ENCODE measurements around the gene TCF19. TPM values are rescaled to one million over a fixed set of nuclear protein-coding genes. Genes with fewer than 3 reads are reported as not detected.
A peak's percentile ranks its signal among the peaks of the same experiment; 100 is the strongest.

Gene TCF19
- total RNA-seq, 1 experiment from 2014 or later = 15.0 TPM

GRCh38 chr6:31145386-31145785 is 13.0 kb upstream of the TCF19 start:
- H3K4me1 Mint-ChIP-seq = peaks cover 20 to 21% of the 10 kb centered on the region in 2 experiments
- H2BK15ac ChIP-seq (ENCODE audit: low read depth, low read length) = no peak overlapping the region
- no peaks in the 10 kb centered on the region for H3K4me1 ChIP-seq (ENCODE audit: insufficient read depth, low read length)
- no peak overlapping the region for H2AK5ac ChIP-seq (ENCODE audit: insufficient read length, low read length)
- H3K36me3 Mint-ChIP-seq (ENCODE audit: insufficient read depth in 1 of 3, low read depth in 3 of 3) = peaks cover 27 to 66% (median 64%) of the 10 kb centered on the region in 3 experiments; a peak in 6 of 7 replicates
- WGBS (ENCODE audit: extremely low coverage, insufficient read length, low lambda C conversion rate) = no CpG with 5 or more reads among the region's 10 CpGs
- no peak overlapping the region for H2AFZ ChIP-seq (ENCODE audit: low read length)
- H3K27me3 Mint-ChIP-seq (ENCODE audit: low read depth) = no peaks in the 10 kb centered on the region
- H3K27me3 ChIP-seq (ENCODE audit: insufficient read depth, low read length) = no peaks in the 10 kb centered on the region
- no peak for TF ChIP-seq CTCF (conservative IDR thresholded peaks at IDR 0.05)
- H3K4me3 Mint-ChIP-seq = no peak overlapping the region
- peak overlapping the region in 1 of 3 experiments; percentile 73; a peak in 1 of 7 replicates for H3K27ac Mint-ChIP-seq
- H3K23me2 ChIP-seq (ENCODE audit: insufficient read length, low read depth, low read length, poor library complexity, severe bottlenecking) = no peaks in the 10 kb centered on the region
- H3K27ac ChIP-seq (ENCODE audit: insufficient read length, low read depth, low read length) = no peak overlapping the region
- H3K14ac ChIP-seq (ENCODE audit: insufficient read depth, low read length) = no peak overlapping the region
- H4K20me1 ChIP-seq (ENCODE audit: control insufficient read depth, insufficient read depth, insufficient read length) = no peaks in the 10 kb centered on the region
- no peak overlapping the region for H3K56ac ChIP-seq (ENCODE audit: insufficient read length, low read depth, low read length)
- no peak overlapping the region for H3K23ac ChIP-seq (ENCODE audit: insufficient read length, low read depth, low read length)
- no peaks in the 10 kb centered on the region for H3K9me3 Mint-ChIP-seq
- no peak for DNase-seq
- no peak overlapping the region for H4K91ac ChIP-seq (ENCODE audit: insufficient read length, low read depth, low read length)
- H3T11ph ChIP-seq (ENCODE audit: low read length) = no peak overlapping the region
- H3K79me1 ChIP-seq (ENCODE audit: insufficient read depth, low read depth, low read length, poor library complexity, severe bottlenecking) = no peaks in the 10 kb centered on the region
- H3K9ac ChIP-seq (ENCODE audit: extremely low read depth, insufficient read length, low read length) = no peak overlapping the region
- no peak overlapping the region for H3K18ac ChIP-seq (ENCODE audit: insufficient read length, low read depth, low read length)
- no peak overlapping the region for H4K8ac ChIP-seq (replicated peaks; ENCODE audit: insufficient read length, low read depth, low read length)
- no peak overlapping the region for H3K4me2 ChIP-seq (ENCODE audit: insufficient read depth, insufficient read length, low read length)
- no peak overlapping the region for H2BK20ac ChIP-seq (ENCODE audit: low read depth, low read length, poor library complexity, severe bottlenecking)
- no peak overlapping the region for H2BK120ac ChIP-seq (ENCODE audit: low read depth, low read length, poor library complexity, severe bottlenecking)
- H3K9me3 ChIP-seq (ENCODE audit: control insufficient read depth, low read depth, low read length) = no peaks in the 10 kb centered on the region
- H2BK12ac ChIP-seq (ENCODE audit: insufficient read length, low read depth, low read length) = no peak overlapping the region
- H2BK5ac ChIP-seq (ENCODE audit: insufficient read length, low read length) = no peak overlapping the region
- no peaks in the 10 kb centered on the region for H3K79me2 ChIP-seq (ENCODE audit: insufficient read depth, low read length)
- no peak overlapping the region for H3K4ac ChIP-seq (ENCODE audit: low read depth, low read length)
- H4K5ac ChIP-seq (ENCODE audit: insufficient read length, low read depth, low read length) = no peak overlapping the region

All from H9 (cell line).